GM19463 (cell line): Measurements from ENCODE around the gene ADAM19.

Experiments
- ATAC-seq: cut with Tn5 transposase; IDR thresholded peaks from one replicate; pipeline ENCODE4 v1.9.1; 2021; ENCODE audit warnings: mild to moderate bottlenecking, moderate library complexity; ENCODE audit not compliant: unreplicated experiment

ADAM19 gene

DNA sequence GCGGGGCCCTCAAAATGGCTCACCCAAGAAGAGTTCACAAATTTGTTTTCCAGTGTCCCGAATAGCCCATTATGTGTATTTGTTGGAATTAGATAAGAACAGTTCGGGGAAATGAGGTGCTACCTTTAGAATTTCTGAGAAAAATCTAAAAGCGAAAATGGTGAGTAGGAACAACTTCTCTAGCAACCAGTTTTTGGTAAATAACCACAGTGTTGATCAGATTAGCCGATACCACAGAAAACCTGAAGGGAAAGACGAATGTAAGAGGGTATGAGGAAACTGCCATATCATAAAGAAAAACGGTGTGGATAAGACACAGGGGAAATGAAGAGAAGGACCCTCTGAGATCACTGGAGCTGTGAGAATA is 31.0 kb downstream of the ADAM19 start:
- no peak for ATAC-seq

DNA sequence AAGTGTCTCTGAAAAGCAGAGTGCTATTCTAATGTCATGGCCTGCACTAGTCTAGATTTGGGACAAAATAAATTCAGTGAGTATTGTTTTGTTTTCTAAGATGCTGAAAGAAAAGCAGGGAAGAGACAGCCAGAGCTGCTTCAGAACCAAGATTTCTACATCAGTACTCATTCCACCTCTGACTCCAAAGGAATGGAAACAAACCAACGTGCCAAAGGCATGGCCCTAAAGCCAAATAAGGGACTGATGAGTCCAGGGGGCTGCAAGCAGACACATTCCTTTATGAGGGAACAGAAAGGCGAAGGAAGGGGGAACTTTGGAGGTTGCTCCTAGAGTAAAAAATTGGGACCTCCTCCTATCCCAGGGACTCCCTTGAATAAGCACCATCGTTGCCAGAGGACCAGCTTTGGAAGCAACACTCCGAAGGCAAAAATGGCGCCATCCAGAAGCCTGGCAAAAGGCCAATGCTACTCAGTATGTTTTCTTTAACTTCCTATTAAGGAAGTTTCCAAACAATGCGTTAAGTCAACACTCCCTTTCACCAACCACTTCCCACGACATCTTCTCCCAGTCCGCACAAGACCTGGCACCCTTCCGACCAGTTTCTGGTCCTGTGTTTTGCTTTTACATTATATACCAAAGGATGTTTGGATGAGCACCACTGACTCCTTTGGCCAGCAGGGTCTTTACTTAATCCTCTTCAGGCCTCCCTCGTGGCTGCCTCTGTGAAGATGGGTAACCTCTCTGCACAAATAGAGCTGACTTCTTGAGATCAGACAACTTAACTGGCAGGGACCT is 31.6 kb downstream of the ADAM19 start:
- ATAC-seq: no peak

DNA sequence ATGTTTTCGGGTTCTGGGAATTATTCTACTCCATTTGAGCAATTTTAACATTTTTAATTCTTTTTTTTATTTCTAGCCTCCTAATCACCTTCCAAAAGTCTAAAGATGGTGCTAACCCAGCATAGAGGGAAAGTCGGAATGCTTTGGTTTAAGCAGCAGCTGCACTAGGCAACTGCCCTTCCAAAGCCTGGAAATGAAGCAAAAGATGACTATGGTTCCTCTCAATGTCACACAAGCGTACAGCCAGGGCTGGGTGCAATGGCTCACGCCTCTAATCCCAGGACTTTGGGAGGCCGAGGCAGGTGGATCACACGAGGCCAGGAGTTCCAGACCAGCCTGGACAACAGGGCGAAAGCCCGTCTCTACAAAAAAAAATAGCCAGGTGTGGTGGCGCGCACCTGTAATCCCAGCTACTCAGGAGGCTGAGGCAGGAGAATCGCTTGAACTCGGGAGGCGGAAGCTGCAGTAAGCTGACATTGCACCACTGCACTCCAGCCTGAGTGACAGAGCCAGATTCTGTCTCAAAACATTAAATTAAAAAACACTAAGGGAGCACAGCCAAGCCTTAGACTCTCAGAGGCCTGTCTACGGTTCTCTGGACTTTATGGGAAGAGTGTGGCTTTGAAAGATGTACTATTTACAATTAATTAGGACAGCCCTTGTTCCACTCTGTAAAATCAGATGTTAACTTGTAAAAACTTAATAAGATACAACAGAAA is 33.1 kb downstream of the ADAM19 start:
- ATAC-seq: no peak

DNA sequence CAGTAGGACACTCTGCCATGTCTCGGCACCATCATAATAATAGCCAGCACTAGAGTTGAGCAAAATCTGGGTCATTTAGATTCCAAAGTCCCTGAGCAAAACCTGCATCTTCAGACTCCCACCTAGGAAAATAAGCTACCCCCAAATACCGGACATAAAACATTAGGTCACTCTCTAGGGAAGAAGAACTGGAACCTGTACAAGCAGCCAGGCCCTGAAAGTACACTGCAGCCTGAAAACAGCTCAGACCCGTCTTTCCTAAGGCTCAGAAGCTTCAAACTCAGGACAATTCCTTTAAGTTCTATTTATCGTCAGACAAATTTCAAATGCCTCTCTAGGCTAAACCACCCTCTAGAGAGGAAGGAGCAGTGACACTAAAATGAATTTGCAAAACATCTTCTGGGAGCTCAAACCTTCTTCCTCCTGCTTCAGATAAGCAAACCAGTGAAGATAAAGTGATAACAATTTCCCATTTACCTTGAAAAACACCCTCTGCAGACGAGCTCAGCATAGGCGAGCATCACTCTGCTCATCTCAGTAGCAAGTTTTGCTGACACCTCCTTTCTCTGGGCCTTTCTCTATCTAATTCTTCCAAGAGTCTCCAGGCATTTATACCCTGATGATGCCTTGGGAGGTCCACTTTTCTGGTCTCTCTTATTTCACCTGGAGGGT is 34.0 kb downstream of the ADAM19 start:
- no peak for ATAC-seq

DNA sequence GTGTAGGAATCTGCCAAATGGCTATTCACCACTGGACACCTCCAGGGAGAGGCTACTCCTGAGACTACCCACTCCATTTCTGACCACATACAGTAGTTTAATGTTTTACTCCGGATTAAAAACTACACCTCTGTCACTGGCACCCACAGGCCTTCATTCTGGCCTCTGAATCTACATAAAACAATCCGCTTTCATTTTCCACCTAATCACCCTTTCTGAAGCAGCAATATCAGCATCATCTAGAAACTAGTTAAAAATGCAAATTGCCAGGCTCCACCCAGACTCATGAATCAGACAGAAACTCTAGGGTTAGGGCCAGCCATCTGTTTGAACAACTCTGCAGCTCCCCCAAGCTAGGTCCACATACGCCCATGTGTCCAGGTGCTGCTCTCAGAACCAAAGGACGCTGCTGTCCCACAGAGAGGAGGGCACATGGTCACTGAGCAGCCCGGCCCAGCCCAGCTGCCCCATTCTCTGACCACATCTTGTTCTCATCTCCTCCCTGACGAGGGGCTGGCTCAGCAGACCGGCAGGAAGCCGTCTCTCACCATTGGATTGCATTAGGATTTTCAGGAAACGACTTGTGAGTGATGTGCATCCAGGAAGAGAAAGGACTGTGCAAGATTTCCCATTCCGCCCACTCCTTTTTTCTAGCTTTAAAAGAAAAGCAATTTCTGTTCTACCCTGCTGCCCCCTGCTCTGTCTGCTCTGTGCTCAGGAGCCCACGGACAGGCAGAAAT is 34.7 kb downstream of the ADAM19 start:
- ATAC-seq: peak; percentile 89

DNA sequence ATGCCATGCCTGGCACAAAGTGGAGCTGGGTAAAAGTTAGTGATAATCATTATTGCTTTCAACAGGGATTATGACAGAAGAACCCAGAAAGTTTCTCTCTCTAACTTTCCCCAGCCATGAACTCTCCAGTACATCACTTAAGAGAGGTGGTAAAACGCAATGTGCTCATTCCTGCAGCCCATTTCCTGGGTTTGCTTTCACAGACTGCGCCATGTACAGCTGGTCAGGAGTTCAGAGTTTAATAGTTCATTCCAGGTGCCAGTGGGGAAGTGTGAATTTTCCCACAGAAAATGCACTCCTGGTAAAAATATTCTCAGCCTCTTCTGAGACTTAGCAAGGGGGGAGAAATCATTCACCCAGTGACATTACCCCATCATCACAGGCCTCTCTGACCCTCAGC is 35.5 kb downstream of the ADAM19 start:
- ATAC-seq: no peak

DNA sequence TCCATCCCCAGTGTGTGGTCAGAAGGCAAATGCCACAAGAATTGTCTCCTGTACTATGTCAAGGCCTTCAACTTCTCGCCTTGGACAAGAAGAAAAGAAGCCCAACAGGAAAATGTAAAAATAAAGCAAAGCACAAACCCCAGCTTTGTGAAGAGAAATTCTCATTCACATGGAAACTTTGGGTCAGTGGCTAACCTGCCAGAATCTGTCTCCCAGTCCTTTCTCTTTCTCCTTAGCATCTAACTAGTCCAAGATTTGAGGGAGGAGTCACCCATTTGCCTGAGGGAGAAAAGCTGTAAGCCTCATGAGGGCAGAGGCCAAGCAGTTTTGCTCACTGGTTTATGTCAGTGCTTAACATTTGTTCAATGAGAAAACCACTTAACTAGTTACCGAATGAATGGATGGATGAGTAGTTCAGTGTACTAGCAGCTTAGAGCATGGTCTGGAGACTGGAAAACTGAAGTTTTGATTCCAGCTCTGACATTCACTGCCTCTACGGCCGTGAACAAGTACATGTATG is 36.0 kb downstream of the ADAM19 start:
- no peak for ATAC-seq

DNA sequence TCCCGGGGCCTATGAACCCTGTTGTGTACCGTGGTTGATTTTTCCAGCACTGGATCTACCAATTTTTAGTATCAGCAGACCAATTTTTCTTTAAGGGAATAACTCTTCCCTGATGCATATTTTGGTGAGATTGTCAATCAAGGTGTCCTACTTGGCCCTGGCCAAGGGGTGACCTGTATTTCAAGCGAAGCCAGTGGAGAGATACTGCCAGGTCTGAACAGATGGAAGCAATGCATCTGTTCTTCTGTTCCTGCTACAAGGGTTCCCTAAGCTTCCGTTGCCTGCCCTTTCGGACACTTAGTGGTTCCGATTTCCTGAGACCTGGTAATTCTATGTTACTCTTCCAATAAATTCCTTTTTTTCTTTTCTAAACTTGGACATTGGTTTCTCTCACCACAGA is 37.3 kb downstream of the ADAM19 start:
- no peak for ATAC-seq

DNA sequence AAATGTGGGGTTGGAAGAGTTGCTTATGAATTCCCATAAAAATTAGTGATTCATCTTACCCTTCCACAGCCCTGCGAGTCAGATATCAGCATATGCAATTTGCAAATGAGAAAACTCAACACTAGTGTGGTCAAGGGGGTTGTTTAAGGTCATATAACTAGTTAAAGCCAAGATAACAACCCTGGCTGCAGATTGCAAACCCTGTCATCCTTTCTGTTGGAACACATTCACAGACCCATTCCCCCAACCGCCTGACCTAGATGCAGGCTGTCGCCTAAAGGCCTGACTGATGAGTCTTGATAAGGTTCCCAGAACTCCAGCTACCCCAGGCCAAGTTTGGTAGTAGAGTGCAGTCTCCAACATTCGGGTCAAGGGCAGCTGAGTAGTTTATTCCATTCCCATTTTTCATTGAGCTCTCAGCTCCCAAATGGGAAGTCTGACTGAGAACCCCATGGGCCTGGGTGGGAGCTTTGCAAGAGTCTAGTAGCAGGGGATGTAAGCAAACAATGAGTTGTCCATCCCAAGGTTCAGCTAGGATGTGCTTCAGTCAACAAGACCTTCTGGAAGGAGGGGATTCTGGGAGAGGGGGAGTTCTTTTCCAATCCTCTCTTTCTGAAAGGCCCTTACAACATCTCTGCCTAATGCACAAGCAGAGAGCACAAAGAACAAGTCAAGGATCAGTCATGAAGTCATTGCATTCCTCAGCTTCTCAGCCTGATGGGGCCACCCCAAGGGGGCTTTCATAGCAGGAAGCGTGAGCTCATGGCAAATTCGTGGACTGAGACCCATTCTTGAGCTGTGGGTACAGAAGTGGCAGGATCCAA is 40.3 kb downstream of the ADAM19 start:
- ATAC-seq: no peak

DNA sequence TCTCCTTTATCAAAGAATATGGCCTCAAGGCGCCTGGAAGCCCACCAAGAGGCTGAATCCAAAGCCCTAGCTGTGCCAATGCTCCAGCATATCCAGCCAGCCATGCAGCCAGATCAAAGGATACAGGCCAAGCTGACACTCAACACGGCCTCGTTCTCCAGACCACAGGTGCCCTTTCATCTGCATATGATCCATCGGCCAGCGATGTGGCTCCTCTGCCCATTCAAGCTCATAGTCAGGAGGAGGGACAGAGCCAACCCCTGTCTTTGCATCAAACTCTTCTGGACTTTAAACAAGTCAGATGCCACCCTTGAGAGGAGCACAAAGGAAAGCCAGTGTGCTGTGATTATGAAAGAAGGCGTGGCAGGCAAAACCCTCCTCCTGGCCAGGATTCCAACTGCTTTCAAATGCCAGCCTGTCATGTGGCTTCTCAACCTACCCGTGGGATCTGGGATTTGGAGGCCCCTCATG is 42.5 kb downstream of the ADAM19 start:
- ATAC-seq: no peak

DNA sequence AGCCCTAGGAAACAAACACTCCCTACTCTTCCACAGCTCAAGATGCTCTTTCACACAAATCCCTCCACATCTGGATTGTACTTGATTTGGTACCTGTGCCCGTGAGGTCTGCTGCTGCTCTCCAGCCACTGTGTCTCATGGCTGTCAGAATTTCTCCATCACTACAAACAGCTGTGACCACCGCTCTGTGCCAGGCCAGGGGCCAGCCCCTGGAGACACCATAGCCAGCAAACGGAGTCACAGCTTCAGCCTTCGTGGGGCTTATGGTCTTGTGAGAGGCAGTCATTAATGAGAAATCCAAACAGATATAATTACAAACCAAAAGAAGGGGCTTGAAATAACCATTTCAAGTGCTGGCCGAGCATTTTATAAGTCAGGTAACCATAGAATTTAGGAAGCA is 43.6 kb downstream of the ADAM19 start:
- no peak for ATAC-seq

DNA sequence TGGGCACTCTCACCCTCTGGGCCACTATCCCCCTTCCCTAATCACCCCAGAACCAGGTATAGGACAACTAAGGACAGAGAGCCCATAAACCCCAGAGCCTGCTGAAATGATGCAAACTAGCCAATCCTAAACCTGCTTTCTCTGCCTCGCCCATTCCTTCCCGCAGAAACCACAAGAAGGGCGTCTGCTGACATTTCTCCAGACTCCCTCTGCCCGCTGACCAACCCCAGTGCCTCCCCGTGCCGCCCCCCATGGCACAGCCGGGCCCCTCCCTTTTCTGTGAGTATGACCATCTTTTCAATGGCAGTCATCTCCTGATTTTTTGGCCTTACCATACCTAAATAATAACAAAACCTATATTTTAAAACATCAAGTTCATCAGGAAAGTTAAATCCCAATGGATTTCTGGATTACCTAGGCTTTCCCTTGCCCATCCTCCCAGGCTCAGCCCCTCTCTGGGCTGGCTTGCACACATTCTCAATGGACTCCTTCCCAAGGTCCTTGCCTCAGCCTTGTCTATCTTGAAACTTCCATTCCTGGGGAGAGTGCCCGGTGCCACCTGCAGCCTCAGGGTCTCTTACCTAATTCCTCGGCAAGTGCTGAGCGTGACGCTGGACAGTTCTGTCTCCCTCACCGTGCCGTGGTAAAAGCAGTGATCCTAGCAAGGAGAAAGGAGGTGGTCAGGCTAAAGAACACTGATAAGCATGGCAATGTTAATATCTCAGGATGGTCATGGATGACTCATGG is 45.2 kb downstream of the ADAM19 start:
- ATAC-seq: no peak

DNA sequence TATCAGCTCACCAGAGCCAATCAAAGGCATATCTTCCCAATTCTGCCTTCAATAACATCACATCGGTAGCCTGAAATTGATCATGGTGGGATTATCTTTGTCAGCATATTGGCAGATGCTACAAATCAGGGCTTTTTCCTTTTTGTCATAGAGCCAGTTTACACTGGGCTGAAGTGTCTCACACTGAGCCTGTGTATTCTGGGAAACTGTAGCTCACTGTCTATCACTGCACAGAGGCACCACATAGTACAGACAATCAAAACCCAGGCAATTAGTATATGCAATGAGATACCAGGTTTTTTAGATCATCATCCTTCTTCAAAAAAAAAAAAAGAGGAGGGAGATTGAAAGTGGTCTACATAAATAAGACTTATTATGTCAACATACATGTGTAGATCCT is 46.6 kb downstream of the ADAM19 start:
- ATAC-seq: no peak

DNA sequence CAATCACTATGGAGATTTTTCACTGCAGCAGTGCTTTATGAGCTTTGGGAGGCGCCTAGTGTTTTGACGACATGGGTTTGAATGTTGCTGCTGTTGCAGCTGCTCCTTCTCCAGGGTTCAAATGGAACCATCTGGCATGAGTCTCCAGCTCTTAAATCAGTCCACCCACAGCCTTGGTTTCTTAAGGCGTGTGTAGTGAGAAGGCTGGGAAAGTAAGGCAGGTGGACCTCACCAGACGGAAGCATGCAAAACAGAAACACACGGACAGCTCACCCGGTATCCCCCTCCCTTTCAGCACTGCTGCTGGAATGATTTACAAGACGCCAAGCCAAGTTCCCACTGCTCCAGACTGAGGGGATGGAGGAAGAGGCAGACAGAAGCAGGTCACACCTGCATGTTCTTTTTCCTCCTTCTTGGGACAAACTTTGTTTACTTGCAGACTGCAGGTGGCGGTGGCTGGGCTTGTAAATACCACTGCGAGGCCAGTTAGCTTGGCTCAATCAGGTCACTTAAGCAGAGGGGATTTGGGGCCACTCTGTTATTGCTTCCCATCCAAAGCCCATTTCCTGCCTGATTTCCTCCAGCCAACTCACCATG is 47.4 kb downstream of the ADAM19 start:
- ATAC-seq: no peak

DNA sequence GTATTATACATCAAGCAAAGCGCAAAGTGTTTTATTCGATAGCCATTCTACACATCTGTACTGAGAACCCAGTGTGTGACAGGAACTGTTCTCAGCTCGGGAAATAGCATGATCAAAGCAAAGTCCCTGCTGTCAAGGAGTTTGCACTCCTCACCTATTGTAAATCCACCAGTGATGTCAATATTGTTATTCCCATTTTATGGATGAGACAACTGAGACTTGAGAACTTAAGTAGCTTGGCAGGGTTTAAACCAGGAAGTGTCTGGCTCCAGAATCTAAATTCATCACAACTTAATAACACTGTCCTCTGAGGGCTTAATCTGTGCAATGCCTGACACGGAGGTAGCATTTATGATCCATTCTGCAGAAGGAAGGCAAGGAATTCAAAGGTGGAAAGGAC is 50.7 kb downstream of the ADAM19 start:
- no peak for ATAC-seq

DNA sequence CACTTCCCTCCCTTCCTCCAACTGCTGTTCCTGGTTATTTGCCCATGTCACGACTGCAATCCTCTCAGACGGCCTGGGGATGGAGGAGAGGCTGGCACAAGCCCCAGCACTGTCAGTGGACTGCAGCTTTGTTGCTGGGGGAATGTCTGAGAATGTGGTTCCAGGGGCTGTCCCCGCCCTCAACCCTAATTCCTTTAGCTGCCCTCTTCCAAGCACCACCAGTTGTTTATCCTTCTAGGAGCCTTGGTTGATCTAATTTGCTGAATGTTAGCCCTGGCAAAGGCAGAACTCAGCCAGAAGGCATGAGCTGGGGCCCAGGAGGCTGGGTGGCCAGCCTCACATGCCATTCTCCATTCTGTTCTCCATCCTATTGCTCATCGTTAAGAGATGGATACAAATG is 51.6 kb downstream of the ADAM19 start:
- no peak for ATAC-seq

DNA sequence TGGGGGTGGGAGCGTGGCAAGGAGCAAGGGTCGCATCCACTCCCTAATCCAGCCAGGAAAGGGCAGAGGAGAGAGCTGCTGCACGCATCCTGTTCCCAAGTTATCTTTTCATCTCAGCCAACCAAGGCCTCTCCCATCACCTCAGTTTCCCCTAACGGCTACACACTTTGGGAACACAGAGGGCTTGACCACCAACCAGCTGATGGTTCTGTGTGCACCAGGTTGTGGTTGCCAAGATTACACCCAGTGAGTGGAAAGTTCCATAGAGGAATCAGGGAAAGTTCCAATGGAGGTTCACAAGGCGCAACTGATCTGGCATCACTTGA is 53.9 kb downstream of the ADAM19 start:
- no peak for ATAC-seq

DNA sequence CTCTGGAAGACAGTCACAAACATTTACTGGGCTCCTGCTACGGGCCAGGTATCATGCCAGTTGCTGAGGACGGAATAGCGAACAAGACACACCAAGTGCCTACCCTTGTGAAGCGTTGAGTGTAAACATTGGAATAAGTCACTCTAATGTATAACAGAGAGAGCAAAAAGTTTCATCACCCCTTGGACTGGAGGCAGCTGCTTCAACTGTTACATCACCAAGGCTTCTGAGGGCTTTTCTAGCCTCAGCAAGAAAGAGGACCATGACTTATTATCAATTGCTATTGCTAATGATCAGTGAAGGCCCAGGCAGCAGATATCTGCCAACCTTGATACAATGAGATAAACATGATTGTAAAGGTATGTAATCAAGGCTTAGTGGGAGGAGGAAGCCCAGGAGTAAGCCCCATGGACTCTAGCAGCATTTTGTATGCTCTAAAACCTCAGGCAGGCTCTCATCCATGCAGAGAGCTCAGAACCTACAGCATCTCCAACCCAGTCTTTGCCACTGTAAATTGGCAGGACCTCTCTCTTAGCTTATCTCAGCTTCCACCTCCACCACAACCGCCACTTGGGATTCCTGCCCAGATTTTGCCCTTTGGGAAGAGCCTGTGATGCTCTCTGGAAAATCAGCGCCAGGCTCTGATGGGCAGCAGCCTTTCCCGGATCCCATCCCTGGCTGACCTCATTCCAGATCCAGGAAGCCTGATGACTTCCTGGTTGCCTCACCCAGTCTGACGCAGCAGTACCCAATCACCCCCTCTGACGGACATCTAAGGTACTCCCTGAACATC is 54.5 kb downstream of the ADAM19 start:
- no peak for ATAC-seq
